Fibroblast of the conjunctiva (primary cell): Measurements from ENCODE around the gene TRMT10B.

ENCODE experiments used
- DNase-seq: peaks from one replicate; pipeline ENCODE4 v3.0.0-alpha.2; 2010; ENCODE audit warnings: low read depth

TRMT10B gene

GRCh38 chr9:37753489-37754190 lies at the start of gene TRMT10B:
Gene TRMT10B (plus strand): TSS chr9:37753805. CDS start chr9:37761932, 8,127 bp downstream.
- peak; percentile 42 for DNase-seq

GRCh38 chr9:37705787-37706186 lies 47.8 kb upstream of the TRMT10B start:
- DNase-seq: no peak

- no peak for DNase-seq
Measured at GRCh38 chr9:37706290-37706689, 47.3 kb upstream of the TRMT10B start.

GRCh38 chr9:37707748-37708147 lies 45.9 kb upstream of the TRMT10B start:
- no peak for DNase-seq

- DNase-seq: no peak
Measured at GRCh38 chr9:37710046-37710445, 43.6 kb upstream of the TRMT10B start.

- no peak for DNase-seq
Measured at GRCh38 chr9:37715260-37715659, 38.3 kb upstream of the TRMT10B start.

- DNase-seq: no peak
Measured at GRCh38 chr9:37715991-37716505, 37.6 kb upstream of the TRMT10B start.

GRCh38 chr9:37719526-37719925 lies 34.1 kb upstream of the TRMT10B start:
- no peak for DNase-seq

GRCh38 chr9:37727013-37727412 lies 26.6 kb upstream of the TRMT10B start:
- no peak for DNase-seq

- no peak for DNase-seq
Measured at GRCh38 chr9:37729499-37729898, 24.1 kb upstream of the TRMT10B start.

- no peak for DNase-seq
Measured at GRCh38 chr9:37730256-37730655, 23.3 kb upstream of the TRMT10B start.

- no peak for DNase-seq
Measured at GRCh38 chr9:37730839-37731238, 22.8 kb upstream of the TRMT10B start.

GRCh38 chr9:37732086-37732741 lies 21.4 kb upstream of the TRMT10B start:
- DNase-seq: no peak

- no peak for DNase-seq
Measured at GRCh38 chr9:37732952-37733351, 20.7 kb upstream of the TRMT10B start.

GRCh38 chr9:37739222-37739621 lies 14.4 kb upstream of the TRMT10B start:
- no peak for DNase-seq

GRCh38 chr9:37740128-37740527 lies 13.5 kb upstream of the TRMT10B start:
- DNase-seq: no peak

GRCh38 chr9:37740631-37741328 lies 12.8 kb upstream of the TRMT10B start:
- DNase-seq: no peak

- DNase-seq: no peak
Measured at GRCh38 chr9:37745970-37746369, 7.6 kb upstream of the TRMT10B start.

GRCh38 chr9:37746448-37747270 lies 6.9 kb upstream of the TRMT10B start:
- DNase-seq: no peak

- peak; percentile 34 for DNase-seq
Measured at GRCh38 chr9:37747271-37747753, 6.3 kb upstream of the TRMT10B start.

GRCh38 chr9:37749129-37749528 lies 4.5 kb upstream of the TRMT10B start:
- no peak for DNase-seq

GRCh38 chr9:37751186-37751585 lies 2.4 kb upstream of the TRMT10B start:
- no peak for DNase-seq
